ENCODE data around the gene RIMBP2.

Gene RIMBP2

DNA sequence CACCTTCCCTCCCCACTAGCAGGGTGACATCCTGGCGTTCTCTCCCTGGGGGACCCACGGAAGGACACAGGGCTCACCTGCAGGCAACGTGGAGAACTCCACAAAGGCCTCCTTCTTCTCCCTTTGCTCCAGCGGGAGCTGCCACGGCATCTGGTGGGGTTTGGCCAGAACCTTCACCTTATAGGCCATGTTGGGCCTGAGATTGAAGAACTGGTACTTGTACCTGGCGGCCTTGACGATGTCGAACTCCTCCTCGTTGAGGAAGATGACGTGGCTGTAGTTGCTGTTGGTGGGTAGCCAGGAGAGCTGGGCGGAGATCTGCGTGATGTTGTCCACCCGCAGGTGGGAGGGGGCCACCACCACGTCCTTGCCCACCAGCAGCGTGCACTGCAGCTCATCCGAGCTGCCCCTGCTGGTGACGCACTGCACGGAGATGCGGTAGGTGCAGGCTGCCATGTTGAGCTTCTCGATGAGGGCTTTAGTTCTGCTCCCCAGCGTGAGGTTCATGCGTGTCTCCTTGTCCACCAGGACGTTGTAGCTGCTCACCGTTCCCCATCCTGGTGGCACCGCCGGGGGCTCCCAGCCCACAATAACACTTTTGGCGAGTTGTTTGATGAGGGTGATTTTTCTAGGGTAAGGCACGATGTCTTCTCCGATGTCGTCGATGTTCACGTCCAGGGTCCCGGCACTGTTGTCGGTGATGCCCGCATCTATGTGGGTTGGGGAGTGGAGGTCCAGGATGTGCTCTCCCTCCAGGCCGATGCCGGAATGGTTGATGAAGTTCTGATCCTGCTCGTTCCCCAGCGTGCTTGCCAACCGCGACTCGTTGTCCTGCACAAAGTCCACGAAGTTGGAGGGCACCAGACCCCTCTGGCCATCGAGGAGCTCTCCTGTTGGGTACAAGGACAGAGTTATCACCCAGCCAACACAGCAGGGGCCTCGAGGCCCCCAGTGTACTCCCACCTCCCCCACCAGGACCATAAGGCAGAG is 274.0 kb downstream of the RIMBP2 start:
- DNase-seq (ENCODE audit: low spot score) = no peak

DNA sequence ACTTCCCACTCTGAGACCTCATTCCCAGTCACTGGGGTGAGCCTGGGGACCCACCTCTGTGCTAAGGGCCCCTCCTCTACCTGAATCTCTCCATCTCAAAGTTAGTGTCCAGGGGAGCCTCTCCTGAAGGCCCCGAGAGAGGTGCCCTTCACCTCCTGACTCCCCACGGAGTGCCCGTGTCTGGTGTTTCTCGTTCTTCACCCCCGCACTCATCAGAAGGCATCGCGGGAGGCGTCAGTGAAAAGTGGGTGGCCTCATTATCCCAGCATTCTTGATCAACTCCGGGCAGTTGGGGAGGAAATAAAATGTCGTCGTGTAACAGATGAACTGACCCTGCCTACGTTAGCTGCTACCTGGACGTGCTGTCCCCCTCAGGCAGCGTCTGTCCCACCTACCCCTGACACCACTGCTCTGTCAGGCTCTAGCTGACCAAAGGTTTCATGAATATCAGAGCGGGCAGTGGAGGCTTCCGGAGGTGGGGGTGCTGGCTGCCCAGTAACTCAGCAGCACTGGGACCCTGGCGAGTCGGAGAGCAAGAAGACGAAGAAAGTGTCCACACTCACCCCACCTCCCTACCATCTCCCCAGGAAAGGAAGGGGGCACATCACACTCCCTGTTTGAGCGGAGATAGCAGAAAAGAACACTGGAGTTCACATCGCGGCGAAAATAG is 275.6 kb downstream of the RIMBP2 start:
- no peak for DNase-seq (ENCODE audit: low spot score)

DNA sequence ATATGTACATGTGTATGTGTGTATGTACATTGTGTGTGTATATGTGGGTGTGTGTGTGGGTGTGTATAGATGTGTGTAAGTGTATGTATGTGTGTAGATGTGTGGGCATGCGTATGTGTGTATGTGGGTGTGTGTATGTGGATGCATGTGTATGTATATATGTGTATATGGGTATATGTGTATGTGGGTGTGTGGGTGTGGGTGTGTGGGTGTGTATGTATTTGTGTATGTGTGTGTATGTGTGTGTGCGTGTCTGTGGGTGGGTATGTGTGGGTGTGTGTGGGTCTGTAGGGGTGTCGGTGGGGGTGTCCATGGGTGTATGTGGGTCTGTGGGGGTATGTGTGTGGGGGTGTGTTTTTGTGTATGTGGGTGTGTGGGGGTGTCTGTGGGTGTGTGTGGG is 276.8 kb downstream of the RIMBP2 start:
- DNase-seq (ENCODE audit: low spot score) = no peak

DNA sequence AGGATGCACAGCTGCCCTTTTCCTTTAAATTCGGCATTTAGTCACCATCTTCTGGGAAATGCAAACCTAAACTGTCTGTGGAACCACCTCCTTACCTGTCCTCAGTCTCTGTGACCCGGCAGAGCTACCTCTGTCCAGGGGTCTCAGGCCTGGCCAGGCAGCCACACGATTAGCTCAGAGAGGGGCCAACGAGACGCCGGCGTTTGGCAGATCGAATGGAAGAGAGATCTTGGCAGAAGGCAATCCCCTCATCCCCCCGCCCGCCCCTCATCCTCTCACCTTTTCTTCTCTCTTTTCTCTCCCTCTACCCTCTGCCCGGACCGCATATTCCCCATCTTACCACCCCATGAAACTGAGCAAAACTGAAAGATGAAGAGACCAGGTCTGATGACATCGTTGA is 277.4 kb downstream of the RIMBP2 start:
- DNase-seq (ENCODE audit: low spot score) = no peak

DNA sequence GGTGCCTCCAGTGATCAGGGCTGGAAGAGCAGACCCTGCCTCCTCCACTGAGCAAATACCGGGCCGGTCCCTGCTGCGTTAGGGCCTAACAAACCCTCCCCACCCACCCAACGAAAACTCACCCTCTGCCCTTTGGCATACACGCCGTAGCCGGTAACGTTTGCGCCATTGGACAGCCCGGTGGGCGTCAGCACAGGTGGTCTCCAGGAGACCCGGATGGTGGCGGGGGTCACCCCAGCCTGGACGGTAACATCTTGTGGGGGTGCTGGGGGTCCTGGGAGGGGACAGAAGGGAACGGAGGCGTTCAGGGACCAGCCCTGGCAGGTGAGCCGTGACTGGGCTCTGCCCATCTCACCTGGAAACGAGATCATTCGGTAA is 277.9 kb downstream of the RIMBP2 start:
- DNase-seq (ENCODE audit: low spot score) = no peak

DNA sequence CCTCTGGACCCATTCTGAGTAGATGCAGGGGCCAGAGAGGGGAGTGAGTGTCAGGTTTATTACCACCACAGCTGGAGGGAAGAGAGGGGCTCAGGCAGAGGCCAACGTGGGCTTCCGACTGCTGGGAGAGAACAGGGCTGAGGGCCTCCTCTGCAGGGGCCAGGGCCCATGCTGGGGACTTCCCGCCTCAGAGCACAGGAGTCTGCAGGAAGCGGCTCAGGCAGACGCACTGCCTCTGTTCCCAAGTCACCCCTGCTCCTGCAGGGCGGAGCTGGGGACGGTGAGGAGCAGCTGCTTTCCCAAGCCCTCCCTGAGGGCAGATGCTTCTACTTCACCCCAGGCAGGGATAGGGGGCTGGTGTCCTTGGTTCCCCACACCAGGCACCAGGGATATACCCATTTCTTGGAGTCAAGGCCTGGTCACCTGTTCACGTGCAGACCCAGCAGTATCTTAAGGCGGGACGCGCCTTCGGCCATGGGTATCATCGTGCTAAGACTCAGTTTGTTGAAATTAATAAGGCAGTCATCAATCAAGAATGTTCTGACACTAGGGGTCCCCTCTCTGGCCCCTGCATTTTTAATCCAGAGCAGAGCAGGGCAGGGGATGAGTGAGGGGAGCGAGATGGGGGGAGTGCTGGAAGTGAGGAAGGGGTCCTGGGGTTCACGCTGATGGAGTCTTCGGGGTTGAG is 278.4 kb downstream of the RIMBP2 start:
- no peak for DNase-seq (ENCODE audit: low spot score)

DNA sequence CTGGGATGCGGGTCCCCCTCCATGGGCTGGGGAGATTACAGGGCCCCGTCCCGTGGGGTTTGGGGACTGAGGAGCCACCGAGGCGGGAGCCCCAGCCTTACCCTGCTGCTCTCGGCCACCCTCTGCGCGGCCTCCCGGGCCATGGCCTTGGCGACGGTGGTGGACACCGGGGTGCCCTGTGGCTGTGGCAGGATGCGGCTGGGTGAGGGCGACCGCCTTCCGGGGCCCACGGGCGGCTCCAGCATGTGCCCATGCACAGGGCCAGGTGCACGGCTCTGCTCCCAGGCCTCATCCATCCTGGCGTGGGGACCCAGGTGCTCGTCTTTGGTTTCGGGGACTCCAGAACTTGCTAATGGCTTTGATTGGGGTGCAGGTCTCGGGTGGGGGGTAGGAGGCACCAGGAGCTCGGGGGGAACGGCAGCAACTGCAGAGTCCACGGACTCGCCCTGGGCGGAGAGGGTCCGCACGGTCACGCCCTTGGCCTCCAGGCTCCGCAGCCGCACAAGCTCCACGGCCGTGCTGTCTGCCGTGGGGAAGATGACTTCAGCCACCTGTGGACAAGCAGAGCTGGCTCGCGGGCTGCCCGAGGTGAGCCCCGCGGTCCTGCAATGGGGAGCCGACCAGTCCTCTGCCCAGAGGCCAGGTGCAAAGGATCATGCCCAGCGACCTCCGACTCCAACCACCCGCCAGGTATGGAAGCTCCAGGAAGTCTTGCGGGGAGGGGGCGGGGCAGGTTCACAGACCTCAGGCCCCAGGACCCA is 279.2 kb downstream of the RIMBP2 start:
- DNase-seq (ENCODE audit: low spot score) = no peak

DNA sequence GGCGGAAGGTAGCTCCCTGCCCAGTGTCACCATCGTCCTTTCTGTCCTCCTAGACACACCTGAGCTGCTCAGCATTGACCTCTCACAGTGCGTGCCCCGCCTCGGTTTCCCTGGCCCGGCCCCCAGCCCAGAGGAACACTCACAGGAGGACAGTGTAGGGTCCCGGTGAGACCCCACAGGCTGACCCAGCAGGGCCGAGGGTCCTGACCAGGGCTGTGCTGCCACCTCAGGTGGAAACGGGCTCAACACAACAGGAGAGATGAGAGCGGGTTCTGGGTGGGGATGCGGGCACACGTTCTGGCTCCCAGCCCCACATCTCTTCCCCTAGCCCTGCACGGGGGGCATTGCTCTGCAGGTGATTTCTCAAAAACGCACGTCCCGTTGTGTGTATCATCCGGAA is 280.3 kb downstream of the RIMBP2 start:
- DNase-seq (ENCODE audit: low spot score) = no peak

DNA sequence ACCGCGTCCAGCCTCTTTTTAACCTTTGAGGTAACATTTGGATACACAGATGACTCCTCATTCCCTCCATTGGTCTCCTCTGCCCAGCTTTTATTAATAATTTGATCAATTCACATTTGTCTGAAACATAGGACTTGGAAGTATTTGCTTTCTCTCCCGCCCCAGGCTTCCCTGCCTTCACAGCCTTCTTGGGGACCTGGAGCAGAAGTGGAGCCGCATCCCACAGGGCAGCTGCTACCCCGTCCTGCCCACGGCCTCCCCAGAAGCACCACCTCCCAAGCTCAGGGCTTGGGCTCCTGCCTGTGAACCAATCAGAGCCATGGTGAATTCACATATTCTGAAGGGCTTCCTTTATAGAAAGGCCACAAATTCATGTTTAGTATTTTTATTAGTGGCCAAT is 280.8 kb downstream of the RIMBP2 start:
- DNase-seq (ENCODE audit: low spot score) = no peak

DNA sequence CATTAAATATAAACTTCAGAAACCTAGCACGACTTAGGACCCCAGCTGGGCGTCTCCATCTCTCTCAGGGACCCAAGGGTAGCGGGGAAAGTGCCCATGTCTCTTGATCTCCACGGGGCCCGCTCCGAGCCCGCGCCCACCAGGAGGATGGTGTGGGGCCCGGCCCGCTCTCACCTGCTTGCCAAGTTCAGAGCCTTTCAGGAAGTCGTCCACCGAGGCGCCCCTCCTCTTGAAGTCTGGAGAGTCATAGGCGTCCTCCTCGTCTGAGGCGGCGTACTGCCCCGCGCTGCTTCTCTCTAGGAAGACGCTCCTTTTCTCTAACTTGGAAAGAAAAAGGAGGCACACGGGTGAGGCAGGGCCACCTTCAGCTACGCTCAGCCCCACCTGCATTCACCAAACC is 281.5 kb downstream of the RIMBP2 start:
- DNase-seq (ENCODE audit: low spot score) = no peak

DNA sequence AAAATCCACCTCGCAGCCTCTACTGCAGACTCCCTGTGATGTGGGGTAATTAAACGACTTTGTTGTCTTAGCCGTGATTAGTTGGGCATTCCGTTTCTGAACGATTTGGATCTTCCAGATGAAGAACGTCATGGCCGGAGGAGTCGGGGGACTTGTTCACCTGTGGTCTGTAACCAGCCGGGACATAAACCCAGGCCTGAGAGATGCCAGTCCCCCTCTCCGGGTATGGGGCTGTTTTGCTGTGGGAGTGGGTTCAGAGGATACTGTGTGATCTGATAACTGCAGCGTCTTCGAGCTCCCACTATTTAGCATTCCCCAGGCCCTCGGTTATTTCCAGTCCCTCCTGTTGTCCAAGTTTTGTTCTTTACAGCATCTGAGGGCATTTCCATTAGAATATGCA is 282.3 kb downstream of the RIMBP2 start:
- no peak for DNase-seq (ENCODE audit: low spot score)

DNA sequence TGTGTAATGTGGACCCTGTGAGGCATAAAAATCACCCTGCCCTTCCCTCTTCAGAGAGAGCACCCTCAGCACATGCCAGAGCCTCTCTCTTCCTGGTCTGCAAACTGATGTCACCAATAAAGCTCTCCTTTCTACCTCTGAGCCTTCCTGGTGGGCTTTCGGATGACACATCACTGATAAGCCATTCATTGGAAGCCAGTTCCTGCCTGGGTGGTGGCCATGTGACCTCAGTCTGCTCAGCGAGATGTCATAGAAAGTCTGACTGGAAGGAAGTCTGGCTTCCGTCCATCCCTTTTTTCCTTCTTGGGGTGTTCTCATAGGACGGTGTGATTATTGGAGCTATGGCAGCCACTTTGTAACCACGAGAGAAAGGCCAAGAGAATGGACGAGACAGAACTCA is 282.7 kb downstream of the RIMBP2 start:
- DNase-seq (ENCODE audit: low spot score) = no peak

DNA sequence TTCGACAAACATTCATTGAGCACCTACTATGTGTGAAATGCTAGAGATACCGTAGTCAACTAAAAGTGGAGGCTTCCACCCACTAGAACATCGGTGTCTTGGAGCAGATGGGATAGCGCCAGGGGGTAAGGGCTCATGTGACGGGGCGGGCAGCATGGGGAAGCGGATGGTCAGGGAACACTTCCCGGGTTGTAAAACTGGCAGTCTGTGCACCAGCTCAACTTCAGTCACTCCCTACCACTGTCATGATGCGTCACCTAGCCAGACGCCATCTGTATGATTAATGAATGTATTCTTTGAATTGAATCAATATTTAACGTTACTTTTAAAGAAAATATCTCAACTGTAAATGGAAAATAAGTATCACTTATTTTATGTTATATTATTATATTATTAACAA is 284.9 kb downstream of the RIMBP2 start:
- DNase-seq (ENCODE audit: low spot score) = no peak

DNA sequence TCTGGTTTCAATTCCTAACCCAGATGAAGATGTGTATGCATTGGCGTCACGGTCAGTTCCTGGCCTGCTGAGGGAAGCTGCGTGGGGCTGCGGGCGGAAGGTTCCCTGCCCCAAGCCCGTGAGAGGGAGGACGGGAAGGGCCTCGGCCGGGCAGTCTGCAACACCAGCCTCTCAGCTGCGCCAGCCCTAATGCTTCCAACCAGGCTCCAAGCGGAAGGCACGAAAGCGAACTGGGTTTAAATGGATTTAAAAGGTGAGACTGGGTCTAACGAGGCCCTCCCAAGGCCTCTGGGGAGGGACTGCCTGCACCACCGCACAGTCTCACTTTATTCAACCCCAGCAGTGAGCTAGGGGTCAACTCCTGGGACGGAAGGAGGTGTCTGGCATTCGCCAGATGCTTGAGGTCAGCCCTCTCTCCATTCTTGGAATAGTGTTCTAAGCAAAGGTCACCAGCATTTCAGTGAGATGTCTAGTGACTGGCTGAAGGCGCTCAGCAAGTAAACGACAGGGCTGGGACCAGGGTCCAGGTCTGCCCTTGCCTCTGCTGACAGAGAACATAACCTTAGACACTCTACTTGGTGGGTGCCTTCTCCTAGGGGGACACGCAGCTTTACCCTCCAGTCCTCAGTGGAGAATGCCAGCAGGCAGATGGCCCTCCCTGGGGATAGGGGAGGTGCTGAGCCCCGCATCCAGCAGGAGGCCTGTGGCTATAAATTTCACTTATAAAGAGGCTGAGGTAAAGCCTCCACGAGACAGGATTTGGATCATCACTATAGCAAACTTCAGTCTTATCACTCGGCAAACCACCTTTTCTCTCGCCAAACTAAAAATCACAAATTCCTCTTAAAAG is 286.2 kb downstream of the RIMBP2 start:
- DNase-seq (ENCODE audit: low spot score) = no peak

DNA sequence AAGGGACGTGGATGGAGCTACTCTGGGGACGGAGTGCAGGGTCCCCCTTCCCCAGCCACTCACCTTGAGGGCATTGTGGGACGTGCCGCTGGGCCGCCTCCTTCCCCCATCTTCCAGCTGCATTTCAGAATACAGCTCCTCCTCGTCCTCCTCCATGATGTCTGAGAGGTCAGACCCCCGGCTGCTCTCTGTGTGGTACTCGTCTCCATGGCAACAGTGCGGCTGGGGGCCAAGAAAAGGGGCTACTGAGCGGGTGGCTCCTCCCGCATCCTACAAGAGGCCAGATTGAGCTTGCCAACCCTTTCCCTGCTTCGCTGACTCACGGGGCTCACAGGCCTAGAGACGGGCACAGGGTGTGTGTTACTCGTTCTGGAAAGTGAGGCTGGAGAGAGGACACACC is 288.0 kb downstream of the RIMBP2 start:
- peak; percentile 21 for DNase-seq (ENCODE audit: low spot score)

DNA sequence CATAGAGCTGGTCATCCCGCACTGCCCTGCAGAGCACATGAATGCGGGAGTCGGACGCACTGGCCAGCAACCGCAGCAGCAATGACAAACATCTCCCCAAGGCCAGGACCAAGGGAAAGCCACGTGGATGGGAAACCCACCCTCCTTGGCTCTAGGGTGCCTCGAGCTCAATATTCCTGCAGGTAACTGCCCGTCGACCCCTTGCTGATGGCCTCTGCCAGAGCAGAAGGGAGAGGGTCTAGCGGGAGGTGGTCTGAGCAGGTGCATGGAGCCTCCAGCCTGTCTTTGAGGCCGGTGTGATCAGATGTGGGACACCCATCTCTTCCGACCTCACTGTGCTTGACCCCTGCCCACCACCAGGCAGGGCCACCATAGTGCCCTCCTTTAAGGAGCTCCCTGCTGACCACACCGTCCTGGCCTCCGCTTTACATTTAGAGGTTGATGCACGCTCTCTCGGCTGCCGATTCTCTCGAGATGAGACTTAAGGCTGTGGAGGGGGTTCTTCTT is 288.7 kb downstream of the RIMBP2 start:
- DNase-seq (ENCODE audit: low spot score) = peak; percentile 13

DNA sequence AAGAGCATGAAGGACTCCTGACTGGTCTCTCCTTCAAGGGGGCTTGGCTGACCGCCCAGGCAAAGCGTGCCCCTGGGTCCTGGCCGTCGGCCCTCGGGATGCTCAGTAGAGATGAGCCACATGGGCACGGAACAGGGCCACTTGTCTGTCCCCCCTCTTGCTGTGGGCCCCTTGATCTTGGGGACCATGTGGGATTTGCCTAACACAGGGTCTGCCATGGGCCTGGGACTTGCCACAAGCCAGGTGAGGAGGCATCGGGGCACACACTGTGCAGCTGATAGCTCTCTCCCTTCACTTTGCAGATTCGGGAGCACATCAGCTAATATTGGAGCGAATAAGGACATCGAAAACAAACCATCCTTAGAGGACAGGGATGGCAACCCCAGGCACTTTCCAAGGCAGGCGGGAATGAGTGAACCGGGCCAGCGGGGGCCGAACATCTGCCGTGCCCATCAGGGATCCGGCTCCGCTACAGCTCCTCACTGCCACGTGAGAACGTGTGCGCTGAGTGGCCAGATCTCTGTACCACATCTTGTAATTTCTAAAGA is 290.3 kb downstream of the RIMBP2 start:
- DNase-seq (ENCODE audit: low spot score) = no peak

DNA sequence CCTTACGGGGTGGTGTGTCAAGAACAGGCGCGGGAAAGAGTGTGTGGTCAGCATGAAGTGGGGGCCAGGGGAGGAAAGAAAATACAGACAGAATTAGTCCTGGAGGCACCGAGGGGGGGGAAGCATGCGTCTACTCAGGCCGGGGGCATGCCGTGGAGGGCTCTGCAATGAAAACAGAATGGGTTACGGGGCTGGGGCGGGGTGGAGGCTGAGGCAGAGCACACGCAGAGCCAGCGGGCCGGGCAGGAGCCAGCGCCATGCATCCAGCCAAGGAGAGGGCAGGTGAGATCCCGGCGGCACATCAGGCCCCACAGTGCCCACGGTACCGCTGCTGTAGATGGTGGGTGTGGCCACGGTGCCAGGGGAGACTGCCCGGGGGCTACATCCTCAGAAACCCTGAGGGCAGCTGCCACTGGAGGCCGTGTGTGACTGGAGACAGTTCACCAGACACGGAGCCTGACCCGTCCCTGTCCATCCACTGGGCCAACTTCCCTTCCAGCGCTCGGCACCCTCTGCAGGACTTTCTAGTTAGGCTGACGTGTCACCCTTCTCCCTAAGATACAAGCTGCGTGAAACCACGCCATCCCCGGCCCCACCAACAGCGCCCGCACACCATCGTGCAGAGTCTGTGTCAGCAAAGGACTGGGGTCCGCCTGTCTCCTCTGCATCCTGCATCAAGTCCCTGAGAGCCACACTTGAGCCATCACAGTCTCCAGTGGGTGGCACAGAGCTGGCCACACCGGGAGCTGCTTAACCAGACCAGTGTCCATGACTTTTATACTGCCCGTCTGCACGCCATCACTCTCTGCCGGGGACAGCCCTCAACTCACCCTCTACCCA is 291.0 kb downstream of the RIMBP2 start:
- DNase-seq (ENCODE audit: low spot score) = no peak

DNA sequence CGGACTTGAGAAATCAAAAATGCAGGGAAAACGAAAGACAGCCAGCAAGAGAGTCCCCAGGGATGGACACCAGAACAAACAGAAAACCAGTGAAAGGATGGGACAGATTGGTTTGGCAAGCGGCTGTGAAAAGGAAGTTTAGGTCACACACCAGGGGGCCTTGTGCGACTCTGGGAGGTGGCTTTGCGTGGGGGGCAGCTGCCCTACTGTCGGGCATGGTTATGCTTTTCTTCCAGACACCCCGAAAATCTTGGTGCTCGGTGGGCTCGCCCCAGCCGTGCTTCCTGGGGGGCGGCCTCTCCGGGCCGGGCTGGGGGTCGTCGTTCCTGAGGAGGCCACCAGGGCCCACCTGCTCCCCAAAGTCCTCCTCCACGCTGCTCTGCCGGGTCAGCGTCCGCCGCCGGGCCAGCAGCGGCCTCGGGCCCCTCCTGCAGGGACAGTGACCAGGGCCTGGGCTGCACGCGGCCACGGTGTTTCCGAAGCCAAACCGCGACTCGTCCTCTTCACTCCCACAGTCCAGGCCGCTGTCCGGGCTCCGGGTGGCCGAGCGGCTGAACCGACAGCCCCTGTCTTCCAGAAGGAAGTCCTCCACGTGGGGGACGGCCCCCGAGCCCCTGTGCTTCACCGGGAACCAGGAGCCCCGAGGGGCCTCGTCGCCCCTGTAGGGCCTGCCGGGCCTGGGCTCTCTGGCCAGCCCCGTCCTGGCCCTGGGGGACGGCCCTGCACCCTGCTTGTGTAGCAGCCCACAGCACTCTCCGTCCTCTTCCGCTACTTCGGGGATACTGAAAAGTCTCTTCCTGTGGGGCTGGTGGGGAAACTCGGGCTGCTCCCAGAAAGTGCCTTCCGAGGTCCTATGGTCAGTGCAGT is 291.9 kb downstream of the RIMBP2 start:
- no peak for DNase-seq (ENCODE audit: low spot score)
